ENCODE measurements around the gene JUN.

JUN gene

DNA sequence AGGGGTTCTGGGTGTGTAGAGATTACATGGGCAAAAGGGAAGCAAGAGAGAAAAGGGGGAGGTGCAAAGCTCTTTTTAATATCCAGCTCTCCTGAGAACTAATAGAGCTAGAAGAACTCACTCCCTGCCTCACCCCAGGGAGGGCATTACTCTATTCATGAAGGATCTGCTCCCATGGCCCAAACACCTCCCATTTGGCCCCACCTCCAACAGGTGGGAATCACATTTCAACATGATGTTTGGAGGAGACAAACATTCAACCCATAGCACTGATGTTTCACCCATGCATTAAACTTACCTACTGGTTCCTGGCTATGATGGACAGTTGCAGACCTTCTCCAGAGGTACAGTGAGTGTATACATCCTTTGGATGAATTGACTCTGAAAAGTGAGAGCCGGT is 7.3 kb upstream of the JUN start:
- Histone ChIP-seq H2AFZ (ENCODE audit: low read length) (no peak overlapping the region), H3K4me3 (ENCODE audit: low read length, poor library complexity, severe bottlenecking) (no peak overlapping the region), H3K4me2 (ENCODE audit: low read depth, low read length, poor library complexity, severe bottlenecking) (no peak overlapping the region), H3K4me1 (ENCODE audit: insufficient read depth, low read length, poor library complexity, severe bottlenecking) (no peaks in the 10 kb centered on the region), H3K27me3 (ENCODE audit: insufficient read depth, low read length, poor library complexity, severe bottlenecking) (no peaks in the 10 kb centered on the region), H3K9me3 (ENCODE audit: insufficient read depth, low read depth, low read length) (no peaks in the 10 kb centered on the region), H3F3A (ENCODE audit: low read depth) (no peaks in the 10 kb centered on the region), H3K9me2 (replicated peaks; ENCODE audit: low read depth, low read length) (no peaks in the 10 kb centered on the region), H3K9ac (ENCODE audit: low read depth, low read length, poor library complexity, severe bottlenecking) (no peak overlapping the region), H3K36me3 (ENCODE audit: insufficient read depth, low read length) (no peaks in the 10 kb centered on the region), H3K79me2 (ENCODE audit: insufficient read depth, low read length) (no peaks in the 10 kb centered on the region), H4K20me1 (ENCODE audit: insufficient read depth, low read length, poor library complexity, severe bottlenecking) (no peaks in the 10 kb centered on the region)
- no peak for TF ChIP-seq EZH2phosphoT487 (IDR thresholded peaks at IDR 0.05; ENCODE audit: borderline replicate concordance)
- TF ChIP-seq, protein P1, sequence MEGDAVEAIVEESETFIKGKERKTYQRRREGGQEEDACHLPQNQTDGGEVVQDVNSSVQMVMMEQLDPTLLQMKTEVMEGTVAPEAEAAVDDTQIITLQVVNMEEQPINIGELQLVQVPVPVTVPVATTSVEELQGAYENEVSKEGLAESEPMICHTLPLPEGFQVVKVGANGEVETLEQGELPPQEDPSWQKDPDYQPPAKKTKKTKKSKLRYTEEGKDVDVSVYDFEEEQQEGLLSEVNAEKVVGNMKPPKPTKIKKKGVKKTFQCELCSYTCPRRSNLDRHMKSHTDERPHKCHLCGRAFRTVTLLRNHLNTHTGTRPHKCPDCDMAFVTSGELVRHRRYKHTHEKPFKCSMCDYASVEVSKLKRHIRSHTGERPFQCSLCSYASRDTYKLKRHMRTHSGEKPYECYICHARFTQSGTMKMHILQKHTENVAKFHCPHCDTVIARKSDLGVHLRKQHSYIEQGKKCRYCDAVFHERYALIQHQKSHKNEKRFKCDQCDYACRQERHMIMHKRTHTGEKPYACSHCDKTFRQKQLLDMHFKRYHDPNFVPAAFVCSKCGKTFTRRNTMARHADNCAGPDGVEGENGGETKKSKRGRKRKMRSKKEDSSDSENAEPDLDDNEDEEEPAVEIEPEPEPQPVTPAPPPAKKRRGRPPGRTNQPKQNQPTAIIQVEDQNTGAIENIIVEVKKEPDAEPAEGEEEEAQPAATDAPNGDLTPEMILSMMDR (conservative IDR thresholded peaks at IDR 0.05; ENCODE audit: low read length), result no peak

DNA sequence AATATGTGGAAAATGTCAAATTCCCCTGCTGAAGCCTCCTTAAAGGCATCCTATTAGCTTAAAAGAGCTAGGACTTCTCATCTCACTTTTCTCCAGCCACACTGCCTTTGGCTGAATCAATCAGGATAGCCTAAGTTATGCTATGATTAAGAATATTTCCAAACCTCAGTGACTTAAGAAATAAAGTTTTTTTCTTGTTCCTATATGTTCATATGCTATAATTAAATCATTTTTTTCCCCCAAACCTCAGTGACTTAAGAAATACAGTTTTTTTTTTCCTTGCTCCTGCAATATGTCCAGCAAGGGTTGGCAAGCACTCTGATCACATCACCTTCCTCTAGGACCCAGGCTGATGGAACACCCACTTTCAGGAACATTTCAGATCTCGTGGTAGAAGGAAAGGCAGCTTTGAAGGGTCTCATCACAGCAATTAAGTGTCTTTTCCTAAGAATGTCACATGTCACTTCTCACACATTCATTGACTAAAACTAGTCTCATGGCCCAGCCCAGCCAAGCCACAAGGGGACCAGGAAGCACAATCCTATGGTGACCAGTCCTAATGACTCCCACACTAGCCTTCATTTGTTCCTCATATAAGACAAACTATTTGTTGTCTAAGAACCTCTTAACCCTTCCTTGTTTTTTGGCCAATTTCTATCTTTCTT is 6.3 kb upstream of the JUN start:
- Histone ChIP-seq H3K9me2 (replicated peaks; ENCODE audit: low read depth, low read length) (no peaks in the 10 kb centered on the region), H3K27me3 (ENCODE audit: insufficient read depth, low read length, poor library complexity, severe bottlenecking) (no peaks in the 10 kb centered on the region), H4K20me1 (ENCODE audit: insufficient read depth, low read length, poor library complexity, severe bottlenecking) (no peaks in the 10 kb centered on the region), H2AFZ (ENCODE audit: low read length) (no peak overlapping the region), H3K36me3 (ENCODE audit: insufficient read depth, low read length) (no peaks in the 10 kb centered on the region), H3K4me2 (ENCODE audit: low read depth, low read length, poor library complexity, severe bottlenecking) (no peak overlapping the region), H3K4me1 (ENCODE audit: insufficient read depth, low read length, poor library complexity, severe bottlenecking) (peaks cover 8% of the 10 kb centered on the region), H3K9ac (ENCODE audit: low read depth, low read length, poor library complexity, severe bottlenecking) (no peak overlapping the region), H3K79me2 (ENCODE audit: insufficient read depth, low read length) (no peaks in the 10 kb centered on the region), H3K9me3 (ENCODE audit: insufficient read depth, low read depth, low read length) (no peaks in the 10 kb centered on the region), H3F3A (ENCODE audit: low read depth) (no peaks in the 10 kb centered on the region), H3K4me3 (ENCODE audit: low read length, poor library complexity, severe bottlenecking) (no peak overlapping the region)
- no peak for TF ChIP-seq EZH2phosphoT487 (IDR thresholded peaks at IDR 0.05; ENCODE audit: borderline replicate concordance)
- TF ChIP-seq, protein P1 (conservative IDR thresholded peaks at IDR 0.05; ENCODE audit: low read length), result no peak

- TF ChIP-seq, protein P1 (conservative IDR thresholded peaks at IDR 0.05; ENCODE audit: low read length), result no peak
- TF ChIP-seq EZH2phosphoT487 (IDR thresholded peaks at IDR 0.05; ENCODE audit: borderline replicate concordance), result no peak
- H2AFZ ChIP-seq (ENCODE audit: low read length), result no peak overlapping the region
These were observed 5.5 kb upstream of the JUN start for GRCh38 chr1:58789322-58789856.

More at GRCh38 chr1:58789322-58789856, 5.5 kb upstream of the JUN start:
- no peaks in the 10 kb centered on the region for H3K79me2 ChIP-seq (ENCODE audit: insufficient read depth, low read length)
- no peaks in the 10 kb centered on the region for H3K27me3 ChIP-seq (ENCODE audit: insufficient read depth, low read length, poor library complexity, severe bottlenecking)
- H3K36me3 ChIP-seq (ENCODE audit: insufficient read depth, low read length), result no peaks in the 10 kb centered on the region
- no peaks in the 10 kb centered on the region for H3F3A ChIP-seq (ENCODE audit: low read depth)
- no peaks in the 10 kb centered on the region for H3K9me2 ChIP-seq (replicated peaks; ENCODE audit: low read depth, low read length)
- no peak overlapping the region for H3K4me3 ChIP-seq (ENCODE audit: low read length, poor library complexity, severe bottlenecking)
- H3K9me3 ChIP-seq (ENCODE audit: insufficient read depth, low read depth, low read length), result no peaks in the 10 kb centered on the region
- no peak overlapping the region for H3K9ac ChIP-seq (ENCODE audit: low read depth, low read length, poor library complexity, severe bottlenecking)
- no peak overlapping the region for H3K4me2 ChIP-seq (ENCODE audit: low read depth, low read length, poor library complexity, severe bottlenecking)
- peaks cover 11% of the 10 kb centered on the region for H3K4me1 ChIP-seq (ENCODE audit: insufficient read depth, low read length, poor library complexity, severe bottlenecking)
- H4K20me1 ChIP-seq (ENCODE audit: insufficient read depth, low read length, poor library complexity, severe bottlenecking), result no peaks in the 10 kb centered on the region

Measured in Loucy (cell line).